HepG2 (cell line): ENCODE measurements around the gene TTC31. TPM values are rescaled to one million over a fixed set of nuclear protein-coding genes. Genes with fewer than 3 reads are reported as not detected.

Experiments used
- CREB1 ChIP-seq, 2 experiments: fragments of 450-650 bp in 1 of 2; IDR thresholded peaks; 2 replicates each; pipeline ENCODE4 v1.6.1; 2016 to 2017; ENCODE audit warnings: control low read depth in 1 of 2, mild to moderate bottlenecking in 1 of 2, missing compliant biosample characterization in 1 of 2, missing genetic modification characterization in 1 of 2
- EED ChIP-seq: sonication (generic); formaldehyde crosslinking; IDR thresholded peaks from 2 replicates; pipeline ENCODE4 v1.5.0; 2020; ENCODE audit warnings: mild to moderate bottlenecking, missing genetic modification reagents
- IRF2 ChIP-seq: IDR thresholded peaks from 2 replicates; pipeline ENCODE4 v1.6.1; 2018; ENCODE audit warnings: missing genetic modification reagents, missing compliant biosample characterization
- MIER3 ChIP-seq: IDR thresholded peaks from 2 replicates; pipeline ENCODE4 v1.6.1; 2016; ENCODE audit warnings: missing compliant biosample characterization, borderline replicate concordance
- NFATC3 ChIP-seq: sonication (generic); formaldehyde crosslinking; IDR thresholded peaks from 2 replicates; pipeline ENCODE4 v1.5.1; 2020; ENCODE audit warnings: mild to moderate bottlenecking, missing genetic modification reagents
- PAX8 ChIP-seq: sonication (generic); formaldehyde crosslinking; IDR thresholded peaks from 2 replicates; pipeline ENCODE4 v1.8.0; 2022; ENCODE audit warnings: mild to moderate bottlenecking, missing genetic modification reagents, borderline replicate concordance
- SMARCC2 ChIP-seq: fragments of 450-650 bp; IDR thresholded peaks from 2 replicates; pipeline ENCODE4 v1.6.1; 2017; ENCODE audit warnings: antibody characterized with exemption, mild to moderate bottlenecking
- SRSF4 ChIP-seq: fragments of 200-400 bp; formaldehyde crosslinking; IDR thresholded peaks from one replicate; pipeline ENCODE4 v1.6.1; 2018; ENCODE audit warnings: mild to moderate bottlenecking, low read depth, low read length, moderate library complexity; ENCODE audit not compliant: poor library complexity, severe bottlenecking
- SSRP1 ChIP-seq: IDR thresholded peaks from 2 replicates; pipeline ENCODE4 v1.6.1; 2016; ENCODE audit warnings: control low read depth
- TAF15 ChIP-seq: fragments of 200-400 bp; formaldehyde crosslinking; IDR thresholded peaks from one replicate; pipeline ENCODE4 v1.6.1; 2018; ENCODE audit warnings: mild to moderate bottlenecking, low read depth, low read length; ENCODE audit not compliant: poor library complexity, severe bottlenecking
- ZBTB3 ChIP-seq: sonication (generic); formaldehyde crosslinking; IDR thresholded peaks from 2 replicates; pipeline ENCODE4 v1.4.0; 2020; ENCODE audit warnings: low read depth, mild to moderate bottlenecking, moderate library complexity, missing genetic modification reagents, borderline replicate concordance
- ZNF121 ChIP-seq: sonication (generic); formaldehyde crosslinking; IDR thresholded peaks from 2 replicates; pipeline ENCODE4 v1.5.0; 2020; ENCODE audit warnings: mild to moderate bottlenecking, missing genetic modification reagents
- ZNF143 ChIP-seq: sonication (generic); formaldehyde crosslinking; IDR thresholded peaks from 2 replicates; pipeline ENCODE4 v1.4.0; 2020; ENCODE audit warnings: missing genetic modification reagents
- ZNF224 ChIP-seq: sonication (generic); formaldehyde crosslinking; IDR thresholded peaks from 2 replicates; pipeline ENCODE4 v1.5.0; 2020; ENCODE audit warnings: mild to moderate bottlenecking, missing genetic modification reagents
- polyA plus RNA-seq, 8 experiments: library from polyadenylated mRNA; depleted of rRNA in 3 of 8; stranded (reverse) in 7 of 8; unstranded in 1 of 8; fragments of >200 nt; fragmentation: Illumina TruSeq in 4 of 8; extraction: Trizol in 4 of 8; gene quantifications; 2 replicates each; pipeline versions ENCODE4 v1.2.1 to v1.2.3, GENCODE V29; 2011 to 2016; ENCODE audit warnings: low read depth in 4 of 8, missing spikeins in 1 of 8, mixed read lengths in 1 of 8; ENCODE audit not compliant: insufficient read depth in 1 of 8
- total RNA-seq, 5 experiments: library from RNA; depleted of rRNA; stranded (reverse); fragments of >200 nt; fragmentation: Illumina TruSeq; extraction: Trizol; gene quantifications; 2 replicates each; pipeline ENCODE4 v1.2.3, GENCODE V29; 2016; ENCODE audit warnings: low read depth in 1 of 5
- TF ChIP-seq, protein P1 (sequence below): IDR thresholded peaks from 2 replicates; pipeline ENCODE4 v1.6.1; 2016
- TF ChIP-seq, protein P2 (sequence below): sonication (generic); formaldehyde crosslinking; IDR thresholded peaks from 2 replicates; pipeline ENCODE4 v1.4.0; 2020; ENCODE audit warnings: missing genetic modification reagents
- TF ChIP-seq, protein P3 (sequence below): IDR thresholded peaks from 2 replicates; pipeline ENCODE4 v1.6.1; 2016; ENCODE audit warnings: mild to moderate bottlenecking, missing biosample characterization, missing genetic modification reagents
- TF ChIP-seq, protein P4 (sequence below): sonication (generic); formaldehyde crosslinking; IDR thresholded peaks from 2 replicates; pipeline ENCODE4 v1.4.0; 2020; ENCODE audit warnings: missing genetic modification reagents

The TTC31 gene
- total and polyA plus RNA-seq, 2 of the 13 experiments (the other 11 are each of a cell fraction or from before 2014, with no cell fraction given), result 28.3 to 39.5 TPM

DNA sequence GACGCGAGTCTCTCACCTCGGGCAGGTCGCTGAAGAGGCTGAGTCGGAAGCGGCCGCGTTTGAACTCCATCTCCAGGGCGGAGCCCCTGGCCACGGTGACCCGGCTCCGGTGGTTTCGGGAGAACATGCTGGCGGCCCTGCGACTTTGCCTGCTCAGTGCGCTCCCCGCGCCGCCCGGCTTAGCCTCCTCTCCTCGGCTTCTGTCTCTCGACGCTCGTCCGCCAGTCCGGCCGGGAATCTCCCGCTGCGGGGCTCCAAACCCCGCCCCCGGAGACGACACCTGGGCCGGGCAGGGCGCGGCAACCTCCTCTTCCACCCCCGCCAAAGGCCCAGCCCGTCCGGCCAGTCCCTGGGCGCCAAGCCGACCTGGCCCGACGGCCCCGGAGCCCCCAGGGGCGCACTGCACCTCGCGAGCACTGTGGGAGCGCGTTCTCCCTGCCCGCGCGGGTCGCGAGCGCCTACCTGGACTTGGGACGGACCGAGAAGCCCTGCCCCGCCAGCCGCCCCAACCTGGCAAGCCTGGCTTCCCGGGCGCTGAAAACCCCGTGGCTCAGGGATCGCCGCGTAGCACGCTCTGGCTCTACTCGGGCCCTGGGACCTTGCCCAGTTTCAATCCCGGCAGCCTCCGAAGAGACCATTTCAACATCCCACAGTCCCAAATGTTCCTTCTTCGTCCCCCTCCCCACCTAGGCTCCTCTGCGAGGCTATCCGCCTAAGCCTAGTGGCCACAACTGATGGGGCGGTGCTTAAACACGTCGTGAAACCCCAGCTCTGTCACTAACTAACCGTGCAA, 41.0 kb upstream of the TTC31 start, which contains the start of gene RTKN (continued):
- no peak; the same call in 1 of the 2 replicates for TF ChIP-seq SSRP1 (CRISPR knock-in tag)
- peak; percentile 8 for TF ChIP-seq TAF15
- TF ChIP-seq PAX8 (CRISPR knock-in tag), result no peak; the same call in 1 of the 2 replicates
- TF ChIP-seq, protein P1, sequence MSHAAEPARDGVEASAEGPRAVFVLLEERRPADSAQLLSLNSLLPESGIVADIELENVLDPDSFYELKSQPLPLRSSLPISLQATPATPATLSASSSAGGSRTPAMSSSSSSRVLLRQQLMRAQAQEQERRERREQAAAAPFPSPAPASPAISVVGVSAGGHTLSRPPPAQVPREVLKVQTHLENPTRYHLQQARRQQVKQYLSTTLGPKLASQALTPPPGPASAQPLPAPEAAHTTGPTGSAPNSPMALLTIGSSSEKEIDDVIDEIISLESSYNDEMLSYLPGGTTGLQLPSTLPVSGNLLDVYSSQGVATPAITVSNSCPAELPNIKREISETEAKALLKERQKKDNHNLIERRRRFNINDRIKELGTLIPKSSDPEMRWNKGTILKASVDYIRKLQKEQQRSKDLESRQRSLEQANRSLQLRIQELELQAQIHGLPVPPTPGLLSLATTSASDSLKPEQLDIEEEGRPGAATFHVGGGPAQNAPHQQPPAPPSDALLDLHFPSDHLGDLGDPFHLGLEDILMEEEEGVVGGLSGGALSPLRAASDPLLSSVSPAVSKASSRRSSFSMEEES (CRISPR knock-in tag), result no peak
- TF ChIP-seq CREB1 (IDR thresholded peaks at IDR 0.05), result peak; percentile 69; the same call in 1 of the 2 replicates
- TF ChIP-seq CREB1 (CRISPR knock-in tag; IDR thresholded peaks at IDR 0.05), result no peak
- TF ChIP-seq, protein P2, sequence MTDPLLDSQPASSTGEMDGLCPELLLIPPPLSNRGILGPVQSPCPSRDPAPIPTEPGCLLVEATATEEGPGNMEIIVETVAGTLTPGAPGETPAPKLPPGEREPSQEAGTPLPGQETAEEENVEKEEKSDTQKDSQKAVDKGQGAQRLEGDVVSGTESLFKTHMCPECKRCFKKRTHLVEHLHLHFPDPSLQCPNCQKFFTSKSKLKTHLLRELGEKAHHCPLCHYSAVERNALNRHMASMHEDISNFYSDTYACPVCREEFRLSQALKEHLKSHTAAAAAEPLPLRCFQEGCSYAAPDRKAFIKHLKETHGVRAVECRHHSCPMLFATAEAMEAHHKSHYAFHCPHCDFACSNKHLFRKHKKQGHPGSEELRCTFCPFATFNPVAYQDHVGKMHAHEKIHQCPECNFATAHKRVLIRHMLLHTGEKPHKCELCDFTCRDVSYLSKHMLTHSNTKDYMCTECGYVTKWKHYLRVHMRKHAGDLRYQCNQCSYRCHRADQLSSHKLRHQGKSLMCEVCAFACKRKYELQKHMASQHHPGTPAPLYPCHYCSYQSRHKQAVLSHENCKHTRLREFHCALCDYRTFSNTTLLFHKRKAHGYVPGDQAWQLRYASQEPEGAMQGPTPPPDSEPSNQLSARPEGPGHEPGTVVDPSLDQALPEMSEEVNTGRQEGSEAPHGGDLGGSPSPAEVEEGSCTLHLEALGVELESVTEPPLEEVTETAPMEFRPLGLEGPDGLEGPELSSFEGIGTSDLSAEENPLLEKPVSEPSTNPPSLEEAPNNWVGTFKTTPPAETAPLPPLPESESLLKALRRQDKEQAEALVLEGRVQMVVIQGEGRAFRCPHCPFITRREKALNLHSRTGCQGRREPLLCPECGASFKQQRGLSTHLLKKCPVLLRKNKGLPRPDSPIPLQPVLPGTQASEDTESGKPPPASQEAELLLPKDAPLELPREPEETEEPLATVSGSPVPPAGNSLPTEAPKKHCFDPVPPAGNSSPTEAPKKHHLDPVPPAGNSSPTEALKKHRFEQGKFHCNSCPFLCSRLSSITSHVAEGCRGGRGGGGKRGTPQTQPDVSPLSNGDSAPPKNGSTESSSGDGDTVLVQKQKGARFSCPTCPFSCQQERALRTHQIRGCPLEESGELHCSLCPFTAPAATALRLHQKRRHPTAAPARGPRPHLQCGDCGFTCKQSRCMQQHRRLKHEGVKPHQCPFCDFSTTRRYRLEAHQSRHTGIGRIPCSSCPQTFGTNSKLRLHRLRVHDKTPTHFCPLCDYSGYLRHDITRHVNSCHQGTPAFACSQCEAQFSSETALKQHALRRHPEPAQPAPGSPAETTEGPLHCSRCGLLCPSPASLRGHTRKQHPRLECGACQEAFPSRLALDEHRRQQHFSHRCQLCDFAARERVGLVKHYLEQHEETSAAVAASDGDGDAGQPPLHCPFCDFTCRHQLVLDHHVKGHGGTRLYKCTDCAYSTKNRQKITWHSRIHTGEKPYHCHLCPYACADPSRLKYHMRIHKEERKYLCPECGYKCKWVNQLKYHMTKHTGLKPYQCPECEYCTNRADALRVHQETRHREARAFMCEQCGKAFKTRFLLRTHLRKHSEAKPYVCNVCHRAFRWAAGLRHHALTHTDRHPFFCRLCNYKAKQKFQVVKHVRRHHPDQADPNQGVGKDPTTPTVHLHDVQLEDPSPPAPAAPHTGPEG (CRISPR knock-in tag), result peak; percentile 71
- TF ChIP-seq IRF2 (CRISPR knock-in tag), result no peak; the same call in 1 of the 2 replicates
- TF ChIP-seq EED (CRISPR knock-in tag), result peak; percentile 90; the same call in 1 of the 2 replicates
- TF ChIP-seq MIER3 (CRISPR knock-in tag), result 0 out of 2 replicates have a peak, but pooled peaks have one; percentile 67
- TF ChIP-seq ZNF143, result peak; percentile 46
- TF ChIP-seq SRSF4, result no peak
- TF ChIP-seq, protein P3, sequence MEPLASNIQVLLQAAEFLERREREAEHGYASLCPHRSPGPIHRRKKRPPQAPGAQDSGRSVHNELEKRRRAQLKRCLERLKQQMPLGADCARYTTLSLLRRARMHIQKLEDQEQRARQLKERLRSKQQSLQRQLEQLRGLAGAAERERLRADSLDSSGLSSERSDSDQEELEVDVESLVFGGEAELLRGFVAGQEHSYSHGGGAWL, result peak; percentile 80
- TF ChIP-seq, protein P4, sequence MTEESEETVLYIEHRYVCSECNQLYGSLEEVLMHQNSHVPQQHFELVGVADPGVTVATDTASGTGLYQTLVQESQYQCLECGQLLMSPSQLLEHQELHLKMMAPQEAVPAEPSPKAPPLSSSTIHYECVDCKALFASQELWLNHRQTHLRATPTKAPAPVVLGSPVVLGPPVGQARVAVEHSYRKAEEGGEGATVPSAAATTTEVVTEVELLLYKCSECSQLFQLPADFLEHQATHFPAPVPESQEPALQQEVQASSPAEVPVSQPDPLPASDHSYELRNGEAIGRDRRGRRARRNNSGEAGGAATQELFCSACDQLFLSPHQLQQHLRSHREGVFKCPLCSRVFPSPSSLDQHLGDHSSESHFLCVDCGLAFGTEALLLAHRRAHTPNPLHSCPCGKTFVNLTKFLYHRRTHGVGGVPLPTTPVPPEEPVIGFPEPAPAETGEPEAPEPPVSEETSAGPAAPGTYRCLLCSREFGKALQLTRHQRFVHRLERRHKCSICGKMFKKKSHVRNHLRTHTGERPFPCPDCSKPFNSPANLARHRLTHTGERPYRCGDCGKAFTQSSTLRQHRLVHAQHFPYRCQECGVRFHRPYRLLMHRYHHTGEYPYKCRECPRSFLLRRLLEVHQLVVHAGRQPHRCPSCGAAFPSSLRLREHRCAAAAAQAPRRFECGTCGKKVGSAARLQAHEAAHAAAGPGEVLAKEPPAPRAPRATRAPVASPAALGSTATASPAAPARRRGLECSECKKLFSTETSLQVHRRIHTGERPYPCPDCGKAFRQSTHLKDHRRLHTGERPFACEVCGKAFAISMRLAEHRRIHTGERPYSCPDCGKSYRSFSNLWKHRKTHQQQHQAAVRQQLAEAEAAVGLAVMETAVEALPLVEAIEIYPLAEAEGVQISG, result peak; percentile 86
- TF ChIP-seq ZBTB3 (CRISPR knock-in tag), result peak; percentile 89
- peak; percentile 23; the same call in 1 of the 2 replicates for TF ChIP-seq ZNF224 (CRISPR knock-in tag)
- TF ChIP-seq NFATC3, result peak; percentile 64; the same call in 1 of the 2 replicates
- TF ChIP-seq SMARCC2, result no peak
- TF ChIP-seq ZNF121 (CRISPR knock-in tag), result peak; percentile 69
